Measurements from ENCODE around the gene B9D1.
A peak's percentile ranks its signal among the peaks of the same experiment; 100 is the strongest.

The B9D1 gene

GRCh38 chr17:19304751-19305150, 57.8 kb downstream of the B9D1 start:
- DNase-seq (ENCODE audit: low spot score) (no peak), FAIRE-seq (no peak)

GRCh38 chr17:19304209-19304608, 58.3 kb downstream of the B9D1 start:
- DNase-seq (ENCODE audit: low spot score) (peak; percentile 55), FAIRE-seq (no peak)

GRCh38 chr17:19303367-19303776, 59.2 kb downstream of the B9D1 start:
- DNase-seq (ENCODE audit: low spot score): peak; percentile 87
- peak; percentile 57 for FAIRE-seq

- no peak for FAIRE-seq
Observed at GRCh38 chr17:19302791-19303331, 59.7 kb downstream of the B9D1 start.

GRCh38 chr17:19301973-19302372, 60.5 kb downstream of the B9D1 start:
- FAIRE-seq (no peak), DNase-seq (ENCODE audit: low spot score) (no peak)

More at GRCh38 chr17:19302791-19303331, 59.7 kb downstream of the B9D1 start:
- DNase-seq (ENCODE audit: low spot score): no peak

GRCh38 chr17:19301274-19301951, 61.1 kb downstream of the B9D1 start:
- FAIRE-seq (no peak), DNase-seq (ENCODE audit: low spot score) (no peak)

- FAIRE-seq: no peak
- DNase-seq (ENCODE audit: low spot score): no peak
Observed at GRCh38 chr17:19299866-19300265, 62.7 kb downstream of the B9D1 start.

- DNase-seq (ENCODE audit: low spot score): no peak
- FAIRE-seq: no peak
Observed at GRCh38 chr17:19299214-19299747, 63.2 kb downstream of the B9D1 start.

GRCh38 chr17:19298569-19299213, 63.8 kb downstream of the B9D1 start:
- no peak for DNase-seq (ENCODE audit: low spot score)
- no peak for FAIRE-seq

GRCh38 chr17:19296786-19297778, 65.4 kb downstream of the B9D1 start:
- no peak for FAIRE-seq

GRCh38 chr17:19295473-19296135, 66.9 kb downstream of the B9D1 start:
- no peak for FAIRE-seq
- no peak for DNase-seq (ENCODE audit: low spot score)

More at GRCh38 chr17:19296786-19297778, 65.4 kb downstream of the B9D1 start:
- DNase-seq (ENCODE audit: low spot score): no peak

GRCh38 chr17:19294443-19294842, 68.1 kb downstream of the B9D1 start:
- FAIRE-seq: no peak
- no peak for DNase-seq (ENCODE audit: low spot score)
